HG03565 (cell line): Measurements from ENCODE around the gene NLRP14.
A peak's percentile ranks its signal among the peaks of the same experiment; 100 is the strongest.

Experiments used
- ATAC-seq: cut with Tn5 transposase; IDR thresholded peaks from one replicate; pipeline ENCODE4 v1.9.1; 2021; ENCODE audit warnings: mild to moderate bottlenecking, moderate library complexity; ENCODE audit not compliant: unreplicated experiment

The NLRP14 gene

DNA sequence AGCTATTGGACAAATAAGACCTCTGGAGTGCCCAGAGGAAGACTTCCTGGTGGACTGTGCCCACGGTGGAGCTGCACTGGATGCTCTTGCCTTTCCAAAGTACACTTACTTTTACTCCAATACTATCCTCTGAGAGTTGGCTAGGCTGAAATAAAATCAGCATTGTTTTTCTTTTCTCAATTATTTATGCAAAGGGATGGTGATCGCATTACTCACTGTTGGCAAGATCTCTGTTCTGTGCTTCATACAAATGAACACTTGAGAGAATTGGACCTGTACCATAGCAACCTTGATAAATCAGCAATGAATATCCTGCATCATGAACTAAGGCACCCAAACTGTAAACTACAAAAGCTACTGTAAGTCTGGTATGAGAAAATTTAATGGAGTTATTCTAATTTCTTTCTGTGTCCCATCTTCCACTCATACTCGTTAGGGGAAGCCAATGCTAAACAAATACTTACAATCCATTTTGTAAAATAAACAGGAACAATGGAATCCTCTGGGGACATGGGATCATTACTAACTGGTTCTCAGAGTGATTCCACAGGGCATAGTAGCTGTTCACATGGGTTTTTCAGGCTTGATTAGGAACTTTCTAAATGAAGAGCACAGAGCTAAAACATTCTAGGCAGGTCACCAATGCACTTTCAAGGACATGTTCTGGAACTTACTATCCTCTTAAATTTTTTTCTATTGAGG lies 26.3 kb downstream of the NLRP14 start:
- no peak for ATAC-seq

DNA sequence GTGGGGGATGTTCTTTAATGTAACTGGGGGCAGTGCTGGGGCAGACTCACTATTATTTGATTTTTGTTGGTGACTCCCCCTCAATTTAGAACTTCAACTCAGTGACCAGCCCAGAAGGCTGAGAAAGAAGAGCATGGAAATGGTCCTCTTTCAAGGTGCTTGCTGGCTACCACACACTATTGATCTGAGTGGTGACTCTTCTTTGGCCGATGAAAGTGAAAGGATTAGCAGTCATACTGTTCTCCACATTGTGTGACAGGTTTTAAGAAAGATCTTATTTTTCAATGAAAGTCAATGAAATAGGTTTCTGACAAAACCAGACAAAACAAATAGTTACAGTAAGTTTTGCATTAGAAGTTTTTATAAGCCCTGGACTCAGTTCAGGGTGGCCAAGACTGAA lies 29.9 kb downstream of the NLRP14 start:
- peak; percentile 84 for ATAC-seq

DNA sequence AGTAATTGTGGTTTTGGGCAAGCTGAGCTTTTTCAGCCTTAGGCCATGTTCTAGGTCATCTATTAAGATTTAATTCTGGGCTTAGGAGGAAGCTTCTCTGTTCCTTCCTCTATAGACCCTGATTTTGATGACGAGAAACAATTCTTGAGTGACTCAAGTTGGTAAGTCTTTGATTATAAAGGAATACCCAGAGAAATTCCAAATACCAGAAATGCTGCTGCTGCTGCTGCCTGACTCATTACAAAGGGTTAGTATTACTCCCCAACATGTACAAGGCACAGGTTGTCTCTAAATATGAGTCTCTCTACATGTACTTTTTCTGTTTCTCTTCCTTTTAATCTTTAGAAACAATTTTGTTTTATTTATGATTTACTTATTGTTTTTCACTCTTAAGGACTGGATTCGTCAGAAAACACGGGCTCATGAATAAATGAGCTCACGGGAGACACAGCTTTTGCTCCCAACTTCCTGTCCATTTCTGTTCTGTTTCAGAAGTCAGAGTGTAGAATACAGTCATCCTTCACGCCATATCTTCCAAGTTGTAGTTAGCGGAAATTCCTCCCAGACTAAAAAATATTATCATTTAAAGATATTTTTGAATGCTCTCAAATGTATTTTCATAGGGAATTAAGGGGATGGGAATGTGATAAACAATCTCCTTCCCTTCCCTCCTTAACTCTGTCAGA lies 36.7 kb downstream of the NLRP14 start:
- peak; percentile 37 for ATAC-seq

DNA sequence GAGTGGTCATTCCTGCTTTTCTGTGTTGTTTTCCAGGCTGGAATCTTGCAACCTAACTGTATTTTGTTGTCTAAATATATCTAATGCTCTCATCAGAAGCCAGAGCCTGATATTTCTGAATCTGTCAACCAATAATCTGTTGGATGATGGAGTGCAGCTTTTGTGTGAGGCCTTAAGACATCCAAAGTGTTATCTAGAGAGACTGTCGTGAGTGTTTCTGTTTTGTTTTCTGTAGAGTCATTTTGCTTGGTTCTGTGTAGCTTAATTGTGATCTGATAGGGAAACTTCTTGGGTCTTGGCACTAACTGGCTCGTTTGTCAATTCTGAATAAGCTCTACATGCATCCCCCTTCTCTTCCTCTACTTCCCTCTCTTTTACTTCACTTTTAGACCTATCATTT lies 37.4 kb downstream of the NLRP14 start:
- ATAC-seq = no peak

DNA sequence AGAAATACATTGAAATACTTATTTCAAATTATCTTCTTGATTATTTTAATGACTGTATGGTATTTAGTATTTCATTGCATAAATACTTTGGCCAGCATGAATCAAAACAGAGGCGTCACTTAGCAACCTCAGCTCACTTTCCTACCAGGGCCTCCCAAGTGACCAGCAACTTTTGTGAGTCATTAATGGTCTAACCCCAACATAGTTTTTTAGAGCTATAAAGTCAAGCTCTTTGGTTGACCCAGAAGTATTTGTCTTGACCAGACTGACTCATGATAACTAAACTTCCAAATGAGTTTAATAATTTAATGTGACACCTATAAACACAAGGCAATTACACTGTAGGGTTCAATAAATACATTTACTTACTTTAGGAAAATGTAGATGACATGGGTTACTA lies 40.6 kb downstream of the NLRP14 start:
- ATAC-seq = no peak

DNA sequence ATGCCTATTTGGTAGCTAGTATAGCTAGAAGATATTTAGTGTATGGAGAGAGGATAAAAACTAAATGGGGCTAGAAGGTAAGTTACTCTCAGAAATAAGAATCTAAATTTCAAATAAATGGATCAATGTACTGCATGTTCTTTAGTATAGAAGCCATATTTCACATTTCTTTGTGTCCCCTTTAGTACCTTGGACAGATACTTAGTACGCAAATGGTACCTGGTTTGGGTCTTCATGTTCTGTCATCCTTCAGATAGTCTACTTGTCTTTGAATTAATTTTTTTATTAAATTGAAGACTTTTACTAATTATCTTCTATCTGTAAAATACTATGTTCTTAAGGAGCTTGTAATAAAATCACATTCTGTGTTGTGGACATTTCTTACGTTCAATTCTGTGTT lies 42.3 kb downstream of the NLRP14 start:
- no peak for ATAC-seq

DNA sequence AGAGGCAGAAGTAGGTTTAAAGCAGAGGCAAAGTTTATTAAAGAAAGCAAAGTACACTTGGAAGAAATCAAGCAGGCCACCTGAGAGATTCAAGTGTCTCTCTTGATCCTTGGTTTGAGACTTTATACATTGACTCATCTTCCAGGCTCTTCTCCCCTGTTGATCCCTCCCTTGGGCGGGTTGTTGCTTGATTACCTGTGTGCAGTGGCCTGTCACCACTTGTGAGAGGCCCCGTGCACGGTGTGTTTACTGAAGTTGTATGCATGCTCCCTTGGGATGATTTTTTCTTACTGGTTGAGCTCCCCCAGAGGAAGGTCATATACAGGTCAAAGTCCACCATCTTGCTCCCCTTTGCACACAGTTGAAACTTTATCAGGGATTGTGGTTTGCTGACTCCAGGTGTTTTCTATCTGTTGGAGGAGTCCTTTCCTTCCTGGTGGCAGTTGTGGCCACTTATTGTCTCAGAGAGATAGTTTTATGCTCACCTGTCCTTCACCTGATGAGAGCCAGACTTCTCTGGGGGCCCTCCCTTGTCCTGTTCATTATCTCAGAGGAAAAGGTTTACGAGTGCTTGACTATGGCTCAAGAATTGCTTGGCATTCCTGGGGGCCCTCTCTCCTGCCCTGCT lies 52.2 kb downstream of the NLRP14 start:
- ATAC-seq = no peak

DNA sequence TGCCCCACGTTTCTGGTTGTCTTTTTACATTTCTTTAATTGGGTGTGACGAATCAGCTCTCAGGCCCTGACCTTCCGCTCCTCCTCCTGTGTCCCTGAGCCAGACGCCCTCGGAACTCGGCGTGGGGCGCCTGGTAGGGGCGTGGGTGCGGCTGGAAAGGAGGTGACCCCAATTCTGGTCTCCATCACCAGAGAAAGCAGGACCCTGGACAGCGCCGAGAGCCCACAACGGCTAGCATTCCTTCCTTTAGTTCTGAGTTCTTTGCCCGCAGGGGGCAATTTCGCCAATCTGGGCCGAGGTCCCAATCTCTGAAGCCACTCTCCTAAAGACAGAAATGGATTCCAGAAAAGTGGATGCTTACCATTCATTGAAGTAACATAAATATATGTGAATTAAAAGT lies 56.8 kb downstream of the NLRP14 start:
- ATAC-seq = no peak

DNA sequence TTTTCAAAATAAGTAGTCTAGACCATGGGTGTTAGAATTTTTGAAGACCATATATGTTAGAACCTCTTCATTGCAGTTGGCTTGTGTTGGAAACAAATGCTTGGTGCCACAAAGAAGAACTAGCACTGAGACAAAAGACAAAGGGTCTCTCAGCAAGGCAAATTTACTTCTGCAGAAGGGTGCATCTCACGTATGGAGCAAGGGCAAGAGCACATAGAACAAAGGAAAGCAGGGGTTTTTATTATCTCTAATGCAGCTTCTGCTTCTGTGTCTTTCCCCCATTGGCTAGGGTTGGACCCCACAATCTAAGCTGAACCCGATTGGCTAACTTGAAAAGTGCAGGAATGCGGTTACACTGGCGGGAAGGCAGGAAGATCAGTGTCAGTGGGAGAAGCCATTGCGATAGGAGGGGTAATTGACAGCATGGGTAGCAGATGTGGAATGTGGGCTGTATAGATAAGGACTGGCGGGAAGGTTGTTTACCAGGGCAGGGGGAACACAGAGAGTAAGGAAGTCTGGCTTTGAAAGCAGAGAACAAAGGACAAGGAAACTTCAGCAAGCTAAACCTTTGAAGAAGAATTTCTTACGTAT lies 59.4 kb downstream of the NLRP14 start:
- ATAC-seq = no peak

DNA sequence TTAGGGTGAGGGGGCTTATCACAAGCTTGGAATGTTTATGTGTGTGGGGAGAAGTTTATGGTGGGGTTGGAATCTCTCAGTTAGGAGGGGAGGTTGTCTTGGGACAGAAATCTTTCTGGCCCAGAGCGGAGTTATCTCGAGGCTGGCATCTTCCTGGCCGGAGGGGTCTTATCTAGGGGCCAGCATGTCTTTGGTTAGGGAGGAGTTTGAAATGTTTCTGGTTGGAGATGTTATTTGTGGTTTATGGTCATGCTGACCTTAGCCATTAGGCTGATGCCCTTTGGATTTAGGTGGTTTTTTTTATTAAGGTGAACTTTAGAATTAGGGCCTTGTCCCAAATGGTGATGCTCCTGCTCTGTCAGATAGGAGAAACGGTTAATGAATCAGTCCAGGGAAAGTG lies 60.6 kb downstream of the NLRP14 start:
- no peak for ATAC-seq

DNA sequence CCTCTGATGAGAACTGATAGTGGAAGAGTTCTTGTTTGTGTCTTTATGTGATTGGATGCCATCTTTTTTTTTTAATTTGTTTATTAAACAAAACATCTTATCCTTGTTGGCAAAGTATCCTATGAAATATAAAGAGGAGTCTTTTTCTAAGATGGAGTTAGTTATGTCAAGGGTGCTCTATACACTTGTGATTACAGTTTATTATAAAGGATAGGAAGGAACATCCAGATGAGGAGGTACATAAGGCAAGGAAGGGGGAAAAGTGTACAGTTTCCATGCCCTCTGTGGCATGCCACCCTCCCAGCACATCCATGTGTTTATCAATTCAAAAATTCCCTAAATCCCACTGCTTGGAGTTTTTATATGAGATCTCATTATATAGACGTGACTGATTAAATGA lies 61.2 kb downstream of the NLRP14 start:
- ATAC-seq = no peak

DNA sequence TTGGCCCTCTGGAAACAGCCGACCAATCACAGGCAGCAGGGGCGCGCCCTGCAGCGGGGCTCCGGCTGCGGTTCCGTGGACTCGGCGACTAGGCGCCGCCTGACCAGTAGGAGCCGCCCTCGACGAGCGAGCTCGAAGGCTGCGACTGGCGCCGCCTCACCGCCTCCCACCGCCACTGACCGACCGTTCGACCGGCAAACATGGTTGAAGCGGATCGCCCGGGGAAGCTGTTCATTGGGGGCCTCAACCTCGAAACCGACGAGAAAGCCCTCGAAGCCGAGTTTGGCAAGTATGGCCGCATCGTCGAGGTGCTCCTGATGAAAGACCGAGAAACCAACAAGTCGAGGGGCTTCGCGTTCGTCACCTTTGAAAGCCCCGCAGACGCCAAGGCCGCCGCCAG lies 68.6 kb downstream of the NLRP14 start, which contains the start of gene RBMXL2:
Gene RBMXL2, plus strand, starts transcription at position 78 of the 400 bp plus-strand sequence. Its CDS starts 123 bp downstream, at position 201.
- ATAC-seq = no peak

DNA sequence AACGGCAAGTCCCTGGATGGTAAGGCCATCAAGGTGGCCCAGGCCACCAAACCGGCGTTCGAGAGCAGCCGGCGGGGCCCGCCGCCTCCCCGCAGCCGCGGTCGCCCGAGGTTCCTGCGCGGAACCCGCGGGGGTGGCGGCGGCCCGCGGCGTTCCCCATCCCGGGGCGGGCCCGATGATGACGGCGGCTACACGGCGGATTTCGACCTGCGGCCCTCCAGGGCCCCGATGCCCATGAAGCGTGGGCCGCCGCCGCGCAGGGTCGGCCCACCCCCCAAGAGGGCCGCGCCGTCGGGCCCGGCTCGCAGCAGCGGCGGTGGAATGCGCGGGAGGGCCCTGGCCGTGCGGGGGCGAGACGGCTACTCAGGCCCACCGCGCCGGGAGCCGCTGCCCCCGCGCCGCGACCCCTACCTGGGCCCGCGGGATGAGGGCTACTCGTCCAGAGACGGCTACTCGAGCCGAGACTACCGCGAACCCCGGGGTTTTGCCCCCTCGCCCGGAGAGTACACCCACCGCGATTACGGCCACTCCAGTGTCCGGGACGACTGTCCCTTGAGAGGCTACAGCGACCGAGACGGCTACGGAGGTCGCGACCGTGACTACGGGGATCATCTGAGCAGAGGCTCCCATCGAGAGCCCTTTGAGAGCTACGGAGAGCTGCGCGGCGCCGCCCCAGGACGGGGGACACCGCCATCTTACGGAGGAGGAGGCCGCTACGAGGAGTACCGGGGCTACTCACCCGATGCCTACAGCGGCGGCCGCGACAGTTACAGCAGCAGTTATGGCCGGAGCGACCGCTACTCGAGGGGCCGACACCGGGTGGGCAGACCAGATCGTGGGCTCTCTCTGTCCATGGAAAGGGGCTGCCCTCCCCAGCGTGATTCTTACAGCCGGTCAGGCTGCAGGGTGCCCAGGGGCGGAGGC lies 69.3 kb downstream of the NLRP14 start:
- ATAC-seq = no peak

DNA sequence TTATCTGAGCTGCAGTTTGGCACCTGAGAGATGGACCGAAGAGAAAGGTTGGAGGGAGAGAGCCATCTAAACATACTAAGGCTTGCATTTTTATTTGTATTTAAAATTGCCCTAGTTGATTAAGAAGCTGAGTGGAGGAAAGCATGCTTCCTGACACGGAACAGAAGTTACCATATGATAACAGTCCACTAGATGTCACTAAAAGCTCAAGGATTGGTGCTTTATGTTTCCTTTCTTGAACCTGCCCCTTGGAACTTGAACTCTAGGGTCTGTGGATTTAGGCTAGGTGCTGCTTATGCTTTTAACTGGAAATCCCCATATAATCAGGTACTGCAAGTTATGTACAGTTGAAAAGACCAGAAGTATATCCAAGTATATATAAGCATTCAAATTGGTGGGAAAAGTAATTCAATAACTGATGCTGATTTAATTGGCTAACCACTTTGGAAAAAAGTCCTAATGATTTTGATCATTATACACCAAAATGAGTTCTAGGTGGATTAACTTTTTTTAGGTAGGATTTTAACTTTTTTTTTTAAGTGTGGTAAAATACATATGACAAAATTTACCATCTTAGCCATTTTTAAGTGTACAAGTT lies 78.1 kb downstream of the NLRP14 start:
- peak; percentile 94 for ATAC-seq

DNA sequence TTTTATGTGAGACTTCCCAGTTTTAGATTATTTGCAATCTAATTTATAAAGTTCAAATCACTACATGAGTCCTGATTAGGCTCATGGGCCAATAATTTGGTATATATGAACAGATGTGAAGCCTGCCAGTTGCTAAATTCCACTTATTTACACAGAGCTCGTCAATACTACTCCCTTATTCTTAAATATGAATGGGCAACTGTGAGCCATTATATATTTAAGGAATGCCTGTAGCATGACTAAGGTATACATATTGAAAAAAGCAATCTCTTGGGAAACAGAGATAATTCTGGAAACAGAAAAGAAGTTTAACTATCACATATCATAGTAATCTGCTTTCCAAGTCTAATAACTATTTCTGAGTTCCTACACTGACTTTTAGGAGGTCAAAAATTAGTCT lies 95.5 kb downstream of the NLRP14 start:
- ATAC-seq = no peak

DNA sequence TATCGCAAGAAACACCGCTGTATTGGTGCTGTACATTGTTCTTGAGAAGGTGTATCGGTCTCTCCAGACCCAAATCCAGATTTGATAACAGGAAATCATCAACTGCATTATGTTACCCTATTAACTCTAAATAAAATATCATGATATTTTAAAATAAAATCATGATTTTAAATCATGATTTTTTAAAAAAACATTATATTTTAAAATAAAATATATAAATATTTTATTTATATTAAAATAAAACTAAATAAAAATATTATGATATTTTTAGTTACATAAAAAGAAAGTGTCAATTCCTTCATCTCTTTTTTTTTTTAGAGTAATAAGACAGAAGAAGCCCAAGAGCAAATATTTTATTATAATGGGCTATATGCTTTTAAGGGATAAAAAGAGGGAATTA lies 96.1 kb downstream of the NLRP14 start:
- no peak for ATAC-seq
